Gastroesophageal sphincter (tissue), 2 donors: ENCODE measurements around the gene LATS2.

ENCODE experiments used
- POLR2A ChIP-seq, 2 donors: fragments of 450-650 bp; IDR thresholded peaks; one replicate each; pipeline ENCODE4 v1.6.1; 2017; ENCODE audit warnings: antibody characterized with exemption in 2 of 2, mild to moderate bottlenecking in 2 of 2, moderate library complexity in 1 of 2
- POLR2AphosphoS5 ChIP-seq: sonication (generic); formaldehyde crosslinking; IDR thresholded peaks from one replicate; pipeline ENCODE4 v1.6.1; 2017; ENCODE audit warnings: antibody characterized with exemption

GRCh38 chr13:21001471-21001870 is 59.9 kb downstream of the LATS2 start:
- no peak for TF ChIP-seq POLR2A (IDR thresholded peaks at IDR 0.05)
- no peak for TF ChIP-seq POLR2AphosphoS5
